Upper lobe of right lung (tissue), 1 donor: Measurements from ENCODE around the gene FLRT2. TPM values are rescaled to one million over a fixed set of nuclear protein-coding genes. Genes with fewer than 3 reads are reported as not detected.

Experiments
- ATAC-seq: fragments of 200-7000 bp; cut with Tn5 transposase; one replicate; pipeline ENCODE4 v1.9.1; 2020; ENCODE audit warnings: mild to moderate bottlenecking, moderate library complexity
- DNase-seq: peaks from one replicate; pipeline ENCODE4 v3.0.0-alpha.2; 2020
- H3K27ac ChIP-seq: fragments of 200-600 bp; one replicate; pipeline ENCODE4 v1.8.0; 2022
- H3K27me3 ChIP-seq: fragments of 200-600 bp; one replicate; pipeline ENCODE4 v1.8.0; 2022; ENCODE audit warnings: mild to moderate bottlenecking
- H3K36me3 ChIP-seq: fragments of 200-600 bp; one replicate; pipeline ENCODE4 v1.8.0; 2022
- H3K4me1 ChIP-seq: fragments of 200-600 bp; one replicate; pipeline ENCODE4 v1.8.0; 2022
- H3K4me3 ChIP-seq: fragments of 200-600 bp; one replicate; pipeline ENCODE4 v1.8.0; 2022; ENCODE audit warnings: mild to moderate bottlenecking
- H3K9me3 ChIP-seq: fragments of 200-600 bp; one replicate; pipeline ENCODE4 v1.8.0; 2022
- intact Hi-C: fragments of 100-400 bp; cut with DNase I; formaldehyde crosslinking; loops from one replicate; pipeline ENCODE4 v1.11.0; 2022
- total RNA-seq: library from RNA; stranded (reverse); fragmentation: NEBNext Ultra II Directional; extraction: Animal tissue kit (Norgen Biotek cat#: 25700); gene quantifications from one replicate; pipeline ENCODE4 v1.2.1, GENCODE V29; 2021
- TF ChIP-seq, protein P1 (sequence below): fragments of 200-600 bp; IDR thresholded peaks from one replicate; pipeline ENCODE4 v1.8.0; 2022; ENCODE audit warnings: antibody characterized with exemption
- donor health status: DM: no; HTN: yes; CAD: no; lungs with severe emphysema.

FLRT2 gene
- total RNA-seq, 1 donor from 2014 or later = 13.3 TPM

DNA sequence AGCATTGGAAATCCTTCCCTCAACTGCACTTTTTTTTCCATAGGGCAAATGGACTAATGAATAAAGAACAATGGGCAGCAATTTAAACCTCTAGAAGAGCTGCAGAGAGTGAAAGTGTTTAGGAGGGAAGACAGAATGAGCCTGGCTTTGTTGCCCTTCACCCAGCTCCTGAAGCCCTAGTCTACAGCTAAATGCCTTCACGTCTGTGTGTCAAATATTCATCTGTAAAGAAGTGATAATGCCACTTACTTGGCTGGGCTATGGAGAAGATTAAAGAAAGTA is 45.6 kb downstream of the FLRT2 start:
- no peaks in the 10 kb centered on the region for H3K36me3 ChIP-seq
- H3K4me3 ChIP-seq = no peak overlapping the region
- TF ChIP-seq, protein P1, sequence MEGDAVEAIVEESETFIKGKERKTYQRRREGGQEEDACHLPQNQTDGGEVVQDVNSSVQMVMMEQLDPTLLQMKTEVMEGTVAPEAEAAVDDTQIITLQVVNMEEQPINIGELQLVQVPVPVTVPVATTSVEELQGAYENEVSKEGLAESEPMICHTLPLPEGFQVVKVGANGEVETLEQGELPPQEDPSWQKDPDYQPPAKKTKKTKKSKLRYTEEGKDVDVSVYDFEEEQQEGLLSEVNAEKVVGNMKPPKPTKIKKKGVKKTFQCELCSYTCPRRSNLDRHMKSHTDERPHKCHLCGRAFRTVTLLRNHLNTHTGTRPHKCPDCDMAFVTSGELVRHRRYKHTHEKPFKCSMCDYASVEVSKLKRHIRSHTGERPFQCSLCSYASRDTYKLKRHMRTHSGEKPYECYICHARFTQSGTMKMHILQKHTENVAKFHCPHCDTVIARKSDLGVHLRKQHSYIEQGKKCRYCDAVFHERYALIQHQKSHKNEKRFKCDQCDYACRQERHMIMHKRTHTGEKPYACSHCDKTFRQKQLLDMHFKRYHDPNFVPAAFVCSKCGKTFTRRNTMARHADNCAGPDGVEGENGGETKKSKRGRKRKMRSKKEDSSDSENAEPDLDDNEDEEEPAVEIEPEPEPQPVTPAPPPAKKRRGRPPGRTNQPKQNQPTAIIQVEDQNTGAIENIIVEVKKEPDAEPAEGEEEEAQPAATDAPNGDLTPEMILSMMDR = no peak
- H3K27ac ChIP-seq = no peak overlapping the region
- H3K4me1 ChIP-seq = no peaks in the 10 kb centered on the region
- DNase-seq (no peak), ATAC-seq (no peak)
- H3K27me3 ChIP-seq = no peaks in the 10 kb centered on the region
- H3K9me3 ChIP-seq = no peaks in the 10 kb centered on the region
- intact Hi-C loops = no loop called here

DNA sequence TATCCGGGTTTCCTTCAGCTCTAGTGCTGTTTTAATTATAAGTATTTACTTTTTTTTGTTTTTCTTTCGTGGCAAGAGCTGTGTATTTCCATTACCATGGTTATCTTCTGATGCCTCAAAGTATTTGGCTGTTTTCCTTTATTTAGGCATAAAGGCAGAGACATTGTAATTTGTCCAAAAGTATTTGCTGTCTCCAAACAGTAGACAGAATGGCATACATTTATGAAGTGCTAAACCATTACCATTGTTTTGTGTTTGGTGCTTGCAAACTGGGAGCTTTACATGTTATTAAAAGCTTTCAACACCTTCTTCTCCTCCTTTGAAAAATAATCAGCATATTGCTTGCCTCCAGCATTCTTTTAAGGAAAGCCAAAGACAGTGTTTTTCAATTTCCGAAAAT is 46.3 kb downstream of the FLRT2 start:
- no peaks in the 10 kb centered on the region for H3K36me3 ChIP-seq
- TF ChIP-seq, protein P1 = no peak
- H3K27ac ChIP-seq = no peak overlapping the region
- H3K9me3 ChIP-seq = no peaks in the 10 kb centered on the region
- intact Hi-C loops = no loop called here
- no peak overlapping the region for H3K4me3 ChIP-seq
- DNase-seq = no peak
- H3K27me3 ChIP-seq = no peaks in the 10 kb centered on the region
- H3K4me1 ChIP-seq = no peaks in the 10 kb centered on the region
- ATAC-seq = no peak

DNA sequence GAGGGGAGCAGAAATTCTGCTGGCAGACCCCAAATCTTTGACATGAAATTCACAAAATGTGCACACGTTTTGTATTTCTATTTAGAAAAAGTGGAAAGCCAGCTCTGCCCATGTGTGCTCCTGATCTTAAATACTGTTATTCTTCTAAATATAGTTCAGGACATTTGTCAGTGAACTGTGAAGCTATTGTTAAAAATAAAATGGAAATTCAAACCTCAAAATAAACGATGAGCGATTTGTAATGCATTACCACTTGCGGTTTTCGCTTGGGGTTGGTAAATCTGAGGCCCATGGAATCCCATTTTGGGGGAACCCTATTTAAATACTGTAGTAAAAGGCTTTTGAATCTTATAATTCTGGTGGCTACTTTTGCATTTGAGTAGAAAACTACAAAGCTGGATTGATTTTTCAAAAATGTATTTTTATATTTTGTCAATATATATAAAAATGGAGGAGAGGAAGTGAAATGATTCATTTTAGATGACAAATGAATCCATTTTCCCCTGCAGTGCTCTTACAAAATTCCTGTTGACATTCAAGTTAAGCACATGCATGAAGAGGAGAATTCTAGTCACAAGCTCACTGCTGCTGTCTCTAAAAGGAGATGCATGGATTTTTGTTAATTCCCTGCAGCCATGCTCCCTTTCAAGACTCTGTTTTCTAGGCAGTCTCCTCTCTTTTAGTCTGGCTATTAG is 47.1 kb downstream of the FLRT2 start:
- DNase-seq = no peak
- H3K4me1 ChIP-seq = no peaks in the 10 kb centered on the region
- H3K9me3 ChIP-seq = no peaks in the 10 kb centered on the region
- no peak overlapping the region for H3K27ac ChIP-seq
- no peak overlapping the region for H3K4me3 ChIP-seq
- intact Hi-C loops = no loop called here
- TF ChIP-seq, protein P1 = no peak
- H3K36me3 ChIP-seq = no peaks in the 10 kb centered on the region
- ATAC-seq = no peak
- no peaks in the 10 kb centered on the region for H3K27me3 ChIP-seq

DNA sequence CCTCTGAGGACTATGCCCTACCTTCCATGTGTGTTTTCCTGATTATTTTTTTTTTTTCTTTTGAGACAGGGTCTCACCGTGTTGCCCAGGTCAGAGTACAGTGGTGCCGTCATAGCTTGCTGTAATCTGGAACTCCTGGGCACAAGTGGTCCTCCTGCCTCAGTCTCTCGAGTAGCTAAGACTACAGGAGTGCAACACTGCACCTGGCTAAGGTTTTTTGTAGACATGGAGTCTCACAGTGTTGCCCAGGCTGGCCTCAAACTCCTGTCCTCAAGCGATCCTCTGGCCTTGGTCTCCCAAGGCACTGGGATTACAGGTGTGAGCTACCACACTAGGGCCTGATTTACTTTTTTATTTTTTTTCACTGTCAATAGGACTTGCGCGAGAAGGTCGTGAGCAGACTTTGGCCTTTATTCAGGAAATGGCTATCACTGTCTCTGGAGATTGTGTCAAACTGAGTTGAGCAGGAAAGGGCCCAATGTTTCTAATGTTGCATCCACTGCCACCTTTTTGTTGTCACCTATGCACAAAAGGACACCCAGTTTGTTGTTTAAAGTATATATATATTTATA is 47.7 kb downstream of the FLRT2 start:
- Histone ChIP-seq H3K27ac (no peak overlapping the region), H3K9me3 (no peaks in the 10 kb centered on the region), H3K27me3 (no peaks in the 10 kb centered on the region), H3K4me1 (no peaks in the 10 kb centered on the region), H3K36me3 (no peaks in the 10 kb centered on the region), H3K4me3 (no peak overlapping the region)
- intact Hi-C loops = no loop called here
- ATAC-seq = no peak
- DNase-seq = no peak
- TF ChIP-seq, protein P1 = no peak

DNA sequence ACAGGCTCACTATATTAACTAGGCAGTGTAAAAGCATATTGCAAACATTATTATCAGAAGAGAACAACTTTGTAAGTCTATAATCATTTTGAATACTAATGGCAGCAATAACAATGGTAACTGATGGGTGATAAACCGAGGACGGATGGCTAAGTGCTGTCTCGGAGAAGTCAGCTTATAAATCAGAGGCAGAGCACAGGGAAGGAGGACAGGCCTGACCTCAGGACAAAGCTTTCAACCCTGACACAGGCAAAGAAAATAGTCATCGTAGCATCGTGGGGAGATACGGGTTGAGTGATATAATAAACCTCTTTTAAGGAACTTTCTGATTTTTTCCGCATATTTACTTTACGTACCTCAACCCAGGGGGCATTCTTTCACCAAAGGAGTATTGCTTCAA is 48.4 kb downstream of the FLRT2 start:
- H3K9me3 ChIP-seq = no peaks in the 10 kb centered on the region
- no peak for DNase-seq
- H3K36me3 ChIP-seq = no peaks in the 10 kb centered on the region
- intact Hi-C loops = no loop called here
- TF ChIP-seq, protein P1 = no peak
- no peaks in the 10 kb centered on the region for H3K27me3 ChIP-seq
- H3K4me3 ChIP-seq = no peak overlapping the region
- H3K4me1 ChIP-seq = no peaks in the 10 kb centered on the region
- ATAC-seq = no peak
- H3K27ac ChIP-seq = no peak overlapping the region

DNA sequence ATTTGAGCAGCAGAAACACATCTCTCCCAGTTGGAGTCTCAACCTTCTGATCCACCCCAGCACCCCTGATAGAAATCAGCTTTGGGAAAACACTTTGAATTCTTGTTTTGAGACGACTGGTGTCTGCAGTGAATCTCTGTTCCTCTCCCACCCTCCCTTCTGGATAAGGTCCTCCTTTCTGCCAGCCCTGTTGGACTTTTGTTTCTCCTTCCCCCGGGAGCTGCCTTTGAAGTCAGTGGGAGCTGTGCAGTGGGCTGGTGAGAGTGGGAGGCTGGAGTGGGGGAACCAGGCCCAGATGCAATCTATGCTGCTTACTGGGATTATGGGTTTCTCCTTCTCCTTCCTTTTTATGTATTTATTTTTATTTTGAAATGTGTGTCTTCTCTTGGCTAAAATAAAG is 49.0 kb downstream of the FLRT2 start:
- TF ChIP-seq, protein P1 = no peak
- Histone ChIP-seq H3K9me3 (no peaks in the 10 kb centered on the region), H3K4me1 (no peaks in the 10 kb centered on the region), H3K36me3 (no peaks in the 10 kb centered on the region), H3K27ac (no peak overlapping the region), H3K27me3 (no peaks in the 10 kb centered on the region), H3K4me3 (no peak overlapping the region)
- intact Hi-C loops = no loop called here
- no peak for ATAC-seq
- DNase-seq = no peak
